ENCODE measurements around the gene PLCB1.

DNA sequence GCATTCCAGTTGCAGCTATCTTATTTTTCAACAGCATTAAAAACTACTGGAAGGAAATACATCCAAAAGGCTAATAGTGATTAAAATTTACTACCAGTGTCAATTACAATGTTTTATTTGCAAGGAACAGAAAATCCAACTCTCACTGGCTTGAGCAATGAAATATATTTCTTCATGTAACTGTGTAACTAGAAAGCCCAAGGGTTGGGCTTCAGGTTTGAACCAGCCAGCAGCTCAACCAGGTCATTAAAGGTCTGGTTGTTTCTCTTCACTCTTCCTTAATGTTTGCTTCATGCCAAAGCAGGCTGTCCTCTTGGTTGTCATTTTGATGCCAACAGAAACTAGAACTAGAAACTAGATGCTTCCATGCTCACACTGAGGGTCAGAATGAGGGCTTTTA is 437.7 kb downstream of the PLCB1 start:
- no peak for TF ChIP-seq EZH2 (IDR thresholded peaks at IDR 0.05; ENCODE audit: low read length)
- TF ChIP-seq, protein P1, sequence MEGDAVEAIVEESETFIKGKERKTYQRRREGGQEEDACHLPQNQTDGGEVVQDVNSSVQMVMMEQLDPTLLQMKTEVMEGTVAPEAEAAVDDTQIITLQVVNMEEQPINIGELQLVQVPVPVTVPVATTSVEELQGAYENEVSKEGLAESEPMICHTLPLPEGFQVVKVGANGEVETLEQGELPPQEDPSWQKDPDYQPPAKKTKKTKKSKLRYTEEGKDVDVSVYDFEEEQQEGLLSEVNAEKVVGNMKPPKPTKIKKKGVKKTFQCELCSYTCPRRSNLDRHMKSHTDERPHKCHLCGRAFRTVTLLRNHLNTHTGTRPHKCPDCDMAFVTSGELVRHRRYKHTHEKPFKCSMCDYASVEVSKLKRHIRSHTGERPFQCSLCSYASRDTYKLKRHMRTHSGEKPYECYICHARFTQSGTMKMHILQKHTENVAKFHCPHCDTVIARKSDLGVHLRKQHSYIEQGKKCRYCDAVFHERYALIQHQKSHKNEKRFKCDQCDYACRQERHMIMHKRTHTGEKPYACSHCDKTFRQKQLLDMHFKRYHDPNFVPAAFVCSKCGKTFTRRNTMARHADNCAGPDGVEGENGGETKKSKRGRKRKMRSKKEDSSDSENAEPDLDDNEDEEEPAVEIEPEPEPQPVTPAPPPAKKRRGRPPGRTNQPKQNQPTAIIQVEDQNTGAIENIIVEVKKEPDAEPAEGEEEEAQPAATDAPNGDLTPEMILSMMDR (optimal IDR thresholded peaks at IDR 0.05 in 1 of 3, IDR thresholded peaks at IDR 0.05 in 1 of 3, conservative IDR thresholded peaks at IDR 0.05 in 1 of 3; ENCODE audit: extremely low read depth in 1 of 3, insufficient read depth in 2 of 3, low read length in 3 of 3), result no peak

Data from keratinocyte (primary cell).